ENCODE results near the gene SCRN1. TPM values are rescaled to one million over a fixed set of nuclear protein-coding genes. Genes with fewer than 3 reads are reported as not detected.

SCRN1 gene
- total RNA-seq, 1 experiment from 2014 or later, result 37.9 TPM

GRCh38 chr7:29894256-29894655 lies 95.3 kb downstream of the SCRN1 start:
- H3F3A ChIP-seq (ENCODE audit: low read length, unreplicated experiment), result no peaks in the 10 kb centered on the region
- H3K4me3 ChIP-seq (ENCODE audit: low read length), result no peak overlapping the region
- TF ChIP-seq EZH2 (IDR thresholded peaks at IDR 0.05; ENCODE audit: low read length, unreplicated experiment), result no peak
- TF ChIP-seq, protein P1, sequence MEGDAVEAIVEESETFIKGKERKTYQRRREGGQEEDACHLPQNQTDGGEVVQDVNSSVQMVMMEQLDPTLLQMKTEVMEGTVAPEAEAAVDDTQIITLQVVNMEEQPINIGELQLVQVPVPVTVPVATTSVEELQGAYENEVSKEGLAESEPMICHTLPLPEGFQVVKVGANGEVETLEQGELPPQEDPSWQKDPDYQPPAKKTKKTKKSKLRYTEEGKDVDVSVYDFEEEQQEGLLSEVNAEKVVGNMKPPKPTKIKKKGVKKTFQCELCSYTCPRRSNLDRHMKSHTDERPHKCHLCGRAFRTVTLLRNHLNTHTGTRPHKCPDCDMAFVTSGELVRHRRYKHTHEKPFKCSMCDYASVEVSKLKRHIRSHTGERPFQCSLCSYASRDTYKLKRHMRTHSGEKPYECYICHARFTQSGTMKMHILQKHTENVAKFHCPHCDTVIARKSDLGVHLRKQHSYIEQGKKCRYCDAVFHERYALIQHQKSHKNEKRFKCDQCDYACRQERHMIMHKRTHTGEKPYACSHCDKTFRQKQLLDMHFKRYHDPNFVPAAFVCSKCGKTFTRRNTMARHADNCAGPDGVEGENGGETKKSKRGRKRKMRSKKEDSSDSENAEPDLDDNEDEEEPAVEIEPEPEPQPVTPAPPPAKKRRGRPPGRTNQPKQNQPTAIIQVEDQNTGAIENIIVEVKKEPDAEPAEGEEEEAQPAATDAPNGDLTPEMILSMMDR (conservative IDR thresholded peaks at IDR 0.05; ENCODE audit: low read depth, low read length), result no peak
- no peak for TF ChIP-seq EZH2phosphoT487 (IDR thresholded peaks at IDR 0.05; ENCODE audit: borderline replicate concordance, low read length)
- no TSS peak for BruUV-seq (replicated peaks)
- no peak for DNase-seq
- no peak for ATAC-seq
- ChIA-PET CTCF (no interaction called here), POLR2A (ENCODE audit: unreplicated experiment) (no interaction called here)
- H3K4me2 ChIP-seq (ENCODE audit: low read length), result no peak overlapping the region
- no peaks in the 10 kb centered on the region; the same call in 1 of the 2 replicates for H3K36me3 ChIP-seq (ENCODE audit: low read depth, low read length)
- H3K9me3 ChIP-seq (ENCODE audit: low read length), result no peaks in the 10 kb centered on the region
- intact Hi-C loops (cut with micrococcal nuclease), result no loop called here
- H3K9ac ChIP-seq (ENCODE audit: low read length), result no peak overlapping the region
- H2AFZ ChIP-seq (ENCODE audit: low read length), result no peak overlapping the region
- no peaks in the 10 kb centered on the region for H3K79me2 ChIP-seq (ENCODE audit: low read length)
- H3K27me3 ChIP-seq (ENCODE audit: low read length), result no peaks in the 10 kb centered on the region
- no peaks in the 10 kb centered on the region for H3K4me1 ChIP-seq (ENCODE audit: insufficient read depth, low read length)
- no peaks in the 10 kb centered on the region for H3K9me2 ChIP-seq (replicated peaks; ENCODE audit: low read length)
- no peak overlapping the region for H3K27ac ChIP-seq (ENCODE audit: low read length)
- no peaks in the 10 kb centered on the region for H4K20me1 ChIP-seq (ENCODE audit: low read length)

- H3K79me2 ChIP-seq (ENCODE audit: low read length), result no peaks in the 10 kb centered on the region
- H3K36me3 ChIP-seq (ENCODE audit: low read depth, low read length), result no peaks in the 10 kb centered on the region; the same call in 1 of the 2 replicates
- no peaks in the 10 kb centered on the region for H3K4me1 ChIP-seq (ENCODE audit: insufficient read depth, low read length)
- H4K20me1 ChIP-seq (ENCODE audit: low read length), result no peaks in the 10 kb centered on the region
- H3K9me2 ChIP-seq (replicated peaks; ENCODE audit: low read length), result no peaks in the 10 kb centered on the region
- CTCF ChIA-PET, result no interaction called here
- no peaks in the 10 kb centered on the region for H3K27me3 ChIP-seq (ENCODE audit: low read length)
- POLR2A ChIA-PET (ENCODE audit: unreplicated experiment), result no interaction called here
- no TSS peak for BruUV-seq (replicated peaks)
- H3K9ac ChIP-seq (ENCODE audit: low read length), result no peak overlapping the region
- H2AFZ ChIP-seq (ENCODE audit: low read length), result no peak overlapping the region
- no peak overlapping the region for H3K27ac ChIP-seq (ENCODE audit: low read length)
- intact Hi-C loops (cut with micrococcal nuclease), result no loop called here
- no peak overlapping the region for H3K4me2 ChIP-seq (ENCODE audit: low read length)
- no peak for ATAC-seq
- H3F3A ChIP-seq (ENCODE audit: low read length, unreplicated experiment), result no peaks in the 10 kb centered on the region
- no peak for DNase-seq
- no peaks in the 10 kb centered on the region for H3K9me3 ChIP-seq (ENCODE audit: low read length)
- no peak for TF ChIP-seq EZH2 (IDR thresholded peaks at IDR 0.05; ENCODE audit: low read length, unreplicated experiment)
- TF ChIP-seq, protein P1 (conservative IDR thresholded peaks at IDR 0.05; ENCODE audit: low read depth, low read length), result no peak
- TF ChIP-seq EZH2phosphoT487 (IDR thresholded peaks at IDR 0.05; ENCODE audit: borderline replicate concordance, low read length), result no peak
- H3K4me3 ChIP-seq (ENCODE audit: low read length), result no peak overlapping the region
Observed at GRCh38 chr7:29893351-29893965, 96.1 kb downstream of the SCRN1 start.

- no peaks in the 10 kb centered on the region for H3K27me3 ChIP-seq (ENCODE audit: low read length)
- TF ChIP-seq, protein P1 (conservative IDR thresholded peaks at IDR 0.05; ENCODE audit: low read depth, low read length), result no peak
- TF ChIP-seq EZH2 (IDR thresholded peaks at IDR 0.05; ENCODE audit: low read length, unreplicated experiment) (no peak), EZH2phosphoT487 (IDR thresholded peaks at IDR 0.05; ENCODE audit: borderline replicate concordance, low read length) (no peak)
- H3K36me3 ChIP-seq (ENCODE audit: low read depth, low read length), result no peaks in the 10 kb centered on the region; the same call in 1 of the 2 replicates
- H3K9me2 ChIP-seq (replicated peaks; ENCODE audit: low read length), result no peaks in the 10 kb centered on the region
- ATAC-seq (no peak), DNase-seq (no peak)
- no peaks in the 10 kb centered on the region for H3K9me3 ChIP-seq (ENCODE audit: low read length)
- H3K4me3 ChIP-seq (ENCODE audit: low read length), result no peak overlapping the region
- no peaks in the 10 kb centered on the region for H3K4me1 ChIP-seq (ENCODE audit: insufficient read depth, low read length)
- POLR2A ChIA-PET (ENCODE audit: unreplicated experiment), result no interaction called here
- CTCF ChIA-PET, result no interaction called here
- no peak overlapping the region for H2AFZ ChIP-seq (ENCODE audit: low read length)
- no peaks in the 10 kb centered on the region for H3F3A ChIP-seq (ENCODE audit: low read length, unreplicated experiment)
- H3K9ac ChIP-seq (ENCODE audit: low read length), result no peak overlapping the region
- H3K27ac ChIP-seq (ENCODE audit: low read length), result no peak overlapping the region
- H3K4me2 ChIP-seq (ENCODE audit: low read length), result no peak overlapping the region
- H3K79me2 ChIP-seq (ENCODE audit: low read length), result no peaks in the 10 kb centered on the region
- intact Hi-C loops (cut with micrococcal nuclease), result no loop called here
- no TSS peak for BruUV-seq (replicated peaks)
- H4K20me1 ChIP-seq (ENCODE audit: low read length), result no peaks in the 10 kb centered on the region
Observed at GRCh38 chr7:29892231-29892630, 97.4 kb downstream of the SCRN1 start.
